NCI-H2171 treated with DMSO at 0.1 percent for 48 hours (cell line): ENCODE measurements around the gene TACR2.
A peak's percentile ranks its signal among the peaks of the same experiment; 100 is the strongest.

Experiments used
- DNase-seq: peaks from one replicate; lab custom pipeline; 2025; lab: John Stamatoyannopoulos, UW

The TACR2 gene

DNA sequence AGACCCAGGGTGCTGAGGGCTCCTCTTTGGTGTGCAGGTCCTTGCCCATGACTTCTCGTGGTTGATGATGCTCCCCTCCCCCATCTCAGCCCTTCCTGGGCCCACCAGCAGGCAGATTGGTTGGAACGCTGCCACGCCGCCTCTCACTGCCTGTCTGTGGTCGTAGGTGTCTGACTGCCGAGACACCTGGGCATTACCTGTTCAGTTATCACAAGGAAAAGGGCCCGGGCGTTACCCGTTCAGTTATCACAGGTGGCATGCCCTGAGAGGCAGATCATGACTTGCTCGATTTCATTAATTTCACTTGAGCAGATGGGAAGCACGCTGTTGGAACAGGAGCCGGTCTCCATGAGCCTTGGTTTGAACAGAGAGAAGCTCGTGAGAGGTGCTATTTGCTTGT lies 42.5 kb downstream of the TACR2 start:
- DNase-seq = peak; percentile 95

DNA sequence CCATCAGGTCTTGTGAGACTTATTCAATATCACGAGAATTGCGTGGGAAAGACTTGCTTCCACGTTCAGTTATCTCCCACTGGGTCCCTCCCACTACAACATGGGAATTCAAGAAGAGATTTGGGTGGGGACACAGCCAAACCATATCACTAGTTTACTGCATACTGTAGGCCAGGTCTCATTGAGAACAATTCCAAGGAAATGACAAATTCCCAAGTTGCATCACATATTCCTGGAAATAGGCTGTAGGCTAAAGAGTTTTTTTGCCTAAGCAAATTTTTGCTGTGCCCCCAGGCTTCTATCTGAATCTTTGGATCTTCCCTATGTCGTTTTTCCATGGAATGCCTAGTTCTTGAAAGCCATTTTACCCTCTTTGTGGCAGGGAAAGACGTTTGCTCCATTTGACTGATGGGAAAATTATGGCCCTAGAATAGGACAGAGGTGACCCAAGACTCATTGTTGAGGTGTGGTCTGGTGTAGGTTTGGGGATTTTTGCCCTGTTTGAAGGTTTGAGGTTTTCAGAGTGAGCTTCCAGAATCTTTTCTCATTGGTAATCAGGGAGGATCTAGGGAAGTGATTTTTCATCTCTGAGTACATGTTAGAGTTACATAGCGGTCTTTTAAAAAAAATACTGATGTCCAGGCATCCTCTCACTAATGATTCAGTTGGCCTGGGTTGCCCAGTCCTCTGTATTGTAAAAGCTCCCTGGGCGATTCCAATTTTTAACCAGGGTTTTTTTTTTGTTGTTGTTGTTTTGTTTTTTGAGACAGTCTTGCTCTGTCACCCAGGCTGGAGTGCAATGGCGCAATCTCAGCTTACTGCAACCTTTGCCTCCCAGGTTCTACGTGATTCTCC lies 44.4 kb downstream of the TACR2 start:
- no peak for DNase-seq

DNA sequence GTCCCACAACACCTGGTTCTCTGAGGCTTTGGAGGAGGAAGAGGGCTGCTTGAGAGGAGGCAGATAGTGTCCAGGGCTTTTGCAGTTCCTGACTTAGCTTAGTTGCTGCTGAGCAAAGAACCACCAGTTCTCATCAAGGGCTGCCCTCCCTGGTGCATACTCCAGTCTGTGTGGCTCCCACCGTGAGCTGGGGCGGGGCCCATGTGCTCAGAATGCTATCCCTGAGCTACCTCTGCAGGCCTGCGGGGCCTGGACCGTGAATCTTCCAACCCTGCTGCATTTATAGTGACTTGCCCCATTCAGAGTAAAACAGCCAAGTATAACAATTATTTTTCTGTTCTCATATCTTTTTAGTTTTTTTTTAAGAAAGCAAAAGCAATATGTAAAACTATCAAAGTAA lies 49.2 kb downstream of the TACR2 start:
- no peak for DNase-seq

DNA sequence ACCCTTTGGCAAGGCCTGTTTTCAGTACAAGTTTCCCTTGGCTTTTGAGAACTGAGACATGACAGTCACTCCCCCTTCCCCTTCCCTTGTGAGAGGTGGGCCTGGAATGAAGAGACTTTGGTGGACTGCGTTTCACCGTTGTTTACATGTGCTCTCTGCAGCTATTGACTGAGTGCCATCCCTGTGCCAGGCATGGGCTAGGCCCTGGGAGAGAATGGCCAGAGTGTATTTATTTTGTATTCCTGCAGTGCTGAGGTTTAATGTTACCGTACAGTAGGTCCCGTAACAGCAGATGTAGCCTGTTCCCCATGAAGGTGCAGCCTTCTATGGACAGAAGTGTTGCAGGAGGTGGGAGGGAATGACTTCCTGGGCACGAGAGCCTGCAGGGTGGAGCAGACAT lies 50.0 kb downstream of the TACR2 start:
- no peak for DNase-seq

DNA sequence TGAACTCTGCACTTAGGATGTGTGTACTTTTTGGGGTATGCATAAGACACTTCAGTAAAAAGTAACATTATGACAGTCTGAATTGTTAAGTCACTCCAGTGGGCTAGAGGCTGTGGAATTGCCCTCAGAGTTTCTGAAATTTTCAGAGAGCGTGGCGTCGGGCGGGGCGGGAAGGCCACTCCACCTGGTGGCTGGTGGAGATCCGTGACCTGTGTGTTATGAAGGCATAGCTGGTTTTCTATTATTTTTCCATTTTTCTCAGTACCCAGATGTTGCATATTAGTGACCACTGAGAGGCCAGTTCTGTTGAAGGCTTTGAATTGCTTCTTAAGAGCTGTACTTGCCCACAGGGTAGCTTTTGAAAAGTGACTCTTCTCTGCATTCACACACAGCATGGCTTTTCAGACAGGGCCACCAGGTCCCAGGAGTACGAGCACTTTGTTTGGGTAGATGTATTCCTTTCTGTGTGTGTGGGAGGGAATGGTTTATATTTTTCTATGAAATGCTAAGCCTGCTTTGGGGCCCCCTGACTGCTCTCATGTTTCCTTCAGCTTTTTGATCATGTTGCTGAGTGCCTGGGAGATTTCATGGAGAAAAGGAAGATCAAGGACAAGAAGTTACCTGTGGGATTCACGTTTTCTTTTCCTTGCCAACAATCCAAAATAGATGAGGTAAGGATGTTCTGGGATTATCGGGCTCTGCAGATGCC lies 52.3 kb downstream of the TACR2 start:
- DNase-seq = peak; percentile 19

DNA sequence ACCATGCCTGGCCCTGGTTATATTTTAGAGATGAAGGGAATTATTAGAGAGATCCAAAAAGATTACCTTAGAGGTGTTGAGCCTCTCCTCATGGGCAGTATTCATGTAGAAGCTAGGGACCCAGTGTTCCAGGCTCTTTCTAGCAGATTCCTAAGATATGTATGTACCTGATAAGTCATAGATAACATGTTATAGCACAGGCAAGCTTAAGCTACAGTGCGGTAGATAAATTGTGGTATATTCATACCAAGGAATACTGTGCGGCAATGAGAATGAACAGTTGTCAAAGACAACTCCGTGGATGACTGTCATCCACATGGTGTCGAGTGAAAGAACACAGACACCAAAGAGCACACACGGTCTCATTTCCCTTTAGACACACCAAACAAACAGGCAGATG lies 53.1 kb downstream of the TACR2 start:
- no peak for DNase-seq

DNA sequence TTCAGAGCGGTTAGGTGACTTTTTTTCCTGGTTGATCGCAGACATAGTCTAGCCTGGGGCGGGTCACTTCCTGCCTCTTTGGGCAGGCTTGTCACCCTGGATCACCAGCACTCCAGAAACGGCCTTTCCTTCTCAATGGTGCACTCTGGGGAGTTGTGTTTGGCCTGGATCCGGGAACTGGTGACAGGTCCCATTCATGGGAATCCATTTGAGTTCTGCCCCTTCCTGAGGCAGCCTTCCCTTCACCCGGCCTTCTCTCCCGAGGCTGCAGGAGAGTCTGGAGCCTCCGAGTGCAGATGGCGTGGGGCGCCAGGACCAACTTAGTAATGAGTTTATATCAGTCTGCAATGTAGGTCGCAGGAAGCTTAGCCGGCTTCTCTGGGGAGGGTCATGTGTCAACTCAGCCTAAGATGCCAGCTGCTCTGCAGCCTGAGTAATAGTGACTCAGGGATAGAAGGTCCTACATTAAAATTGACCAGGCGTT lies 54.2 kb downstream of the TACR2 start:
- DNase-seq = peak; percentile 75

DNA sequence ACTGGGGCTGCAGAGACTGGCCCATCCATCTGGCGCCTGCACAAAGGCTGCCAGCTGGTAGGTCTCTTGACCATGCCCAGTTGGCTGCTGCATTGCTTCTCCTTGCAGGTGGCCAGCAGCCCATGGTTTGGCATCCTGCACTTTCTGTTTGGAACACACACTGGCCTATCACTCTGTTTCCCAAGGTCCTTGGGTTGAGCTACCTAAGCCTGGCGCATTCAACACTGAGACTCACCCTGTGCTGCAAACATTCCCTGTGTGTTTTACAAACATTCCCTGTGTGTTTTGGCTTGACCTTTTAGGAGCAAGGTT lies 55.5 kb downstream of the TACR2 start:
- no peak for DNase-seq

DNA sequence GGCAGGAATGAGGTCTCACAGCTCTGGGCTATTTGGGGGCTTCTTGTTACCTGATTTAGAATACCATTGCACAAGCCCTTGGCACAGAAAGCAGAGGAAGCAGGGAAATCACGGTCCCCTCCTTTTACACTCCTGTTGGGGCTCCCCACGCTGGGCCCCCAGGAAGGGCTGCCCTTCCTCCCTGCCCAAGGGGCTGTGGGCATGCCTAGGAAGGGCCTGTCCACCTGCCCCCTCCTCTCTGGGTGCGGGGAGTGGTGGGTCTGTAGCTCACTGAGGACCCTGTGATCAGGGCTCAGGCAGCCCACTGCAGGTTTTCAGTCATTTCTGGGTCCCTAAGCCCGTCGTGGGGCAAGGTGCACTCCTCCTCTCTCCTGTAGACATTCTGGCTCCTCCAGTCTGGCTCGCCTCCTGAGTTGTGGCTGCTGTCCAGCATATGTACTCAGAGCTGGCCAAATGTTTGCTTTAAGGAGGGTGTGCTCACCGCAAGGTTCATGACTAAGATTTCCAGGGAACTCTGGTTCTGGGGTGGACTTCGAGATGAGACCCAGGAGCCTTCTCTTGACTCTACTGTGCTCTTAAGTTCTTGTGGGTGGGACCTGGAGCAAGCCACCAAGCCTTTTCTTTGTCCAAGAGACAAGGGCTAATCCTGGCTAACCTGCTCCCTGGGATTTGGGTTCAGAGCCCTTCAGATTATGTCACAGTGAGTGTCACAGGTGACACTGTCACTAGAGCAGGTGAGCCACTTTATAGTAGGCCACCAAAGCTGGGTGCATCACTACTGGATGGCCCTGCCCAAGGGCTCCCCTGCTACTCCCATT lies 56.0 kb downstream of the TACR2 start:
- no peak for DNase-seq

DNA sequence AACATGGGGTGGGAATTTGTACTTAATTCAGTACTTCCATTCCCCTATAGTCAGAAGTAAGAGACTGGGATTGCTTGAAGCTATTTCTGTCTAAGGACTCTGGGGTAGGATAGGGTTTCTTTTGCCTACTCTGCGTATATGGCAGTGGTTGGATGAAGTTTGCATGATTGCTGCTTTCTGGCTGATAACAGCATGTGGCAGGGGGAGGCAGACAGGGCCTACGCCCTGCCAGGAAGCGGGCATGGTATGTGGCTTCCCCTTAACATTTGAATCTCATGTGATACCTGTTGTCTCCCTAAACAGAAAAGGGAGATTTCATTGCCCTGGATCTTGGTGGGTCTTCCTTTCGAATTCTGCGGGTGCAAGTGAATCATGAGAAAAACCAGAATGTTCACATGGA lies 57.1 kb downstream of the TACR2 start:
- DNase-seq = no peak

DNA sequence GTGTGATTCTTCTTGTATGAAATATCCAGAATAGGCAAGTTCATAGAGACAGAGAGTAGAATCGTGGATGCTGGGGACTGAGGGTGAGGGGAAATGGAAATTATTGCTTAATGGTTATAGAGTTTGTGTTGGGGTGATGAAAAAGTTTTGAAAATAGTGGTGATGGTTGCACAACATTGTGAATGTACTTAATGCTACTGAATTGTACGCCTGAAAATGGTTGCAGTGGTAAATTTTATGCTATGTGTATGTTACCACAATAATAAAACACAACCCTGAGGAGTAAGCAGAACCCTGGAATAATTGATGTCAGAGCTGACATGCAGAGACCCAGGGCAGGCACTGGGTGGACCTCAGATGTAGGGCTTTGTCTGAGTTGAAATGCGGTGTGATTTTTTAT lies 57.6 kb downstream of the TACR2 start:
- no peak for DNase-seq

DNA sequence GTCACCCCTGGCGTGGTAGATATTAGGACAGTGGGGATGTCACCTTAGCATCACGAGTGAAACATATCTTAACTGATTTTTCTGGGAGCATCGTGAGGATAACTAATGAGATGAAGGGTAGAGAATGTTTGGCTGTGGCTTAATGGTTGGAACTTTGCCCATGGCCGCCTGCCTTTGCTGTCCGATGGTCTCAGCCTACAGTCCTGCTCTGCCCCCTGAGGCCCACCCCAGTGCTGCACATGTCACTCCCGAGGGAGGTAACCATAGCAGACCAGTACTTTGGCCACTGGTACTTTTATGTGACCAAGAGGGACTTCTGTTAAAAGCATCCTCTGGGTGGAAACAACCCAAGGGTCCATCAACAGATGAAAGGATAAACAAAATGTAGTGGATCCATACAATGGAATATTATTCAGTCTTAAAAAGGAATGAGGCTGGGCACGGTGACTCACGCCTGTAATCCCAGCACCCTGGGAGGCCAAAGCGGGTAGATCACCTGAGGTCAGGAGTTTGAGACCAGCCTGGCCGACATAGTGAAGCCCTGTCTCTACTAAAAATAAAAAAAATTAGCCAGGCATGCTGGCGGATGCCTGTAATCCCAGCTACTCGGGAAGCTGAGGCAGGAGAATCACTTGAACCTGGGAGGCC lies 58.4 kb downstream of the TACR2 start:
- DNase-seq = no peak

DNA sequence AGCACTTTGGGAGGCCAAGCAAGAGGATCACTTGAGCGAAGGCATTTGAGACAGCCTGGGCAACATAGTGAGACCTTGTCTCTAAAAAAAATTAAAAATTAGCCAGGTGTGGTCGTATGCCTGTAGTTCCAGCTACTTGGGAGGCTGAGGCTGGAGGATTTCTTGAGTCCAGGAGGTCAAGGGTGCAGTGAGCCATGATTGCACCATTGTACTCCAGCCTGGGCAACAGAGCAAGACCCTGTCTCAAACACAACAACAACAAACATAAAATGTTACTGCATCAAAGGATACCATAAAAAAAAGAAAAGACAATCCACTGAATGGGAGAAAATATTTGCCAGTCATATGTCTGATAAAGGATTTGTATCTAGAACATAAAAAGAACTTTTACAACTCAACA lies 60.5 kb downstream of the TACR2 start:
- no peak for DNase-seq

DNA sequence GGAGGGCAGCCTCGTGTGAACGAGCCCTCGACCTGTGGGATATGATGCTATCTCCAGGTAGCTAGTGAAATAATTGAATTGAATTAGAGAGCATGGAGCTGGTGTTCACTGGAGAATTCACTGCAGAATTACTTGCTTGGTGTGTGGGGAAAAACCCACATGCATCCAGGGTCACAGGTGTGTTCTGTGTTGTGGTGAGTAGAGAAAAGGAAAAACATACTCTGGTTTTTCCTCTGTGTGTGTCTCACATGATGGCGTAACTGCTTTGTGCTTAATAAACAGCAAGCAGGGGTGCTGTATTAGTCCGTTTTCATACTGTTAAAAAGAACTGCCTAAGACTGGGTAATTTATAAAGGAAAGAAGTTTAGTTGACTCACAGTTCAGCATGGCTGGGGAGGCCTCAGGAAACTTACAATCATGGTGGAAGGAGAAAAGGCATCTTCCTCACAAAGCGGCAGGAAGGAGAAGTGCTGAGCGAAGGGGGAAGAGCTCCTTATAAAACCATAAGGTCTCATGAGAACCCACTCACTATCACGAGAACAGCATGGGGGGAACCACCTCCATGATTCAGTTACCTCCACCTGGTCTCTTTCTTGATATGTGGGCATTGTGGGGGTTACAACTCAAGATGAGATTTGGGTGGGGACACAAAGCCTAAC lies 62.6 kb downstream of the TACR2 start:
- DNase-seq = no peak
